ENCODE results near the gene ADAMTS6. TPM values are rescaled to one million over a fixed set of nuclear protein-coding genes. Genes with fewer than 3 reads are reported as not detected.

ADAMTS6 gene
- total RNA-seq, 1 experiment from 2014 or later, result 0.23 TPM

GRCh38 chr5:65105301-65105700, 376.4 kb downstream of the ADAMTS6 start:
- no peak overlapping the region for H3K4me3 Mint-ChIP-seq (ENCODE audit: unreplicated experiment)
- peak overlapping the region; percentile 10 for H3K27ac Mint-ChIP-seq (ENCODE audit: unreplicated experiment)
- DNase-seq, result no peak
- no TSS peak for BruUV-seq (replicated peaks)
- H3K36me3 ChIP-seq (ENCODE audit: control insufficient read depth, insufficient read depth, low read length), result no peaks in the 10 kb centered on the region
- CTCF ChIA-PET, result no interaction called here
- H3K36me3 Mint-ChIP-seq (ENCODE audit: insufficient read depth, unreplicated experiment), result peaks cover 7% of the 10 kb centered on the region
- TF ChIP-seq CTCF (IDR thresholded peaks at IDR 0.05; ENCODE audit: insufficient read depth in 1 of 2, low read depth in 1 of 2, low read length in 1 of 2, severe bottlenecking in 1 of 2, unreplicated experiment in 1 of 2), result no peak
- no peaks in the 10 kb centered on the region for H3K9me3 ChIP-seq
- POLR2A ChIA-PET, result no interaction called here
- H3K27me3 ChIP-seq (replicated peaks; ENCODE audit: control insufficient read depth, insufficient read depth, low read length), result no peaks in the 10 kb centered on the region
- H3K9me3 Mint-ChIP-seq (ENCODE audit: unreplicated experiment), result no peaks in the 10 kb centered on the region
- H3K27me3 Mint-ChIP-seq (ENCODE audit: insufficient read depth, unreplicated experiment), result no peaks in the 10 kb centered on the region
- H3K4me1 ChIP-seq, result peaks cover 13% of the 10 kb centered on the region
- no peak overlapping the region for H3K4me3 ChIP-seq (ENCODE audit: low read depth, low read length)
- intact Hi-C loops (cut with micrococcal nuclease; ENCODE audit: unreplicated experiment), result no loop called here
- peaks cover 24% of the 10 kb centered on the region for H3K4me1 Mint-ChIP-seq (ENCODE audit: low read depth, unreplicated experiment)

- Mint-ChIP-seq H3K27ac (ENCODE audit: unreplicated experiment) (peak overlapping the region; percentile 10), H3K4me1 (ENCODE audit: low read depth, unreplicated experiment) (peaks cover 24% of the 10 kb centered on the region), H3K9me3 (ENCODE audit: unreplicated experiment) (no peaks in the 10 kb centered on the region), H3K36me3 (ENCODE audit: insufficient read depth, unreplicated experiment) (peaks cover 7% of the 10 kb centered on the region), H3K4me3 (ENCODE audit: unreplicated experiment) (no peak overlapping the region), H3K27me3 (ENCODE audit: insufficient read depth, unreplicated experiment) (no peaks in the 10 kb centered on the region)
- POLR2A ChIA-PET, result no interaction called here
- Histone ChIP-seq H3K9me3 (no peaks in the 10 kb centered on the region), H3K27me3 (replicated peaks; ENCODE audit: control insufficient read depth, insufficient read depth, low read length) (no peaks in the 10 kb centered on the region), H3K4me1 (peaks cover 13% of the 10 kb centered on the region), H3K4me3 (ENCODE audit: low read depth, low read length) (no peak overlapping the region), H3K36me3 (ENCODE audit: control insufficient read depth, insufficient read depth, low read length) (no peaks in the 10 kb centered on the region)
- intact Hi-C loops (cut with micrococcal nuclease; ENCODE audit: unreplicated experiment), result loop anchor here (5.0 kb wide), 4 partner anchors 47 to 277 kb away; no protein-coding TSS in a partner anchor
- no peak for DNase-seq
- no TSS peak for BruUV-seq (replicated peaks)
- CTCF ChIA-PET, result no interaction called here
- TF ChIP-seq CTCF (IDR thresholded peaks at IDR 0.05; ENCODE audit: insufficient read depth in 1 of 2, low read depth in 1 of 2, low read length in 1 of 2, severe bottlenecking in 1 of 2, unreplicated experiment in 1 of 2), result no peak
These were observed 376.9 kb downstream of the ADAMTS6 start for GRCh38 chr5:65104831-65105230.

GRCh38 chr5:65103756-65104440, 377.8 kb downstream of the ADAMTS6 start:
- Mint-ChIP-seq H3K9me3 (ENCODE audit: unreplicated experiment) (no peaks in the 10 kb centered on the region), H3K36me3 (ENCODE audit: insufficient read depth, unreplicated experiment) (peaks cover 7% of the 10 kb centered on the region), H3K4me3 (ENCODE audit: unreplicated experiment) (peak overlapping the region; percentile 80), H3K27me3 (ENCODE audit: insufficient read depth, unreplicated experiment) (no peaks in the 10 kb centered on the region), H3K27ac (ENCODE audit: unreplicated experiment) (peak overlapping the region; percentile 81), H3K4me1 (ENCODE audit: low read depth, unreplicated experiment) (peaks cover 24% of the 10 kb centered on the region)
- DNase-seq, result no peak
- peak overlapping the region; percentile 57 for H3K4me3 ChIP-seq (ENCODE audit: low read depth, low read length)
- no peaks in the 10 kb centered on the region for H3K27me3 ChIP-seq (replicated peaks; ENCODE audit: control insufficient read depth, insufficient read depth, low read length)
- ChIA-PET POLR2A (interaction anchor here (0.6 to 1.8 kb wide), 2 partner anchors 26 to 68 kb away, joined by 3 to 4 read pairs; no protein-coding TSS in a partner anchor), CTCF (interaction anchor here (1.6 kb wide), 1 partner anchor 293 kb away, joined by 10 read pairs; no protein-coding TSS in a partner anchor)
- intact Hi-C loops (cut with micrococcal nuclease; ENCODE audit: unreplicated experiment), result loop anchor here (1.0 to 5.0 kb wide), 5 partner anchors 48 to 278 kb away; no protein-coding TSS in a partner anchor
- H3K9me3 ChIP-seq, result no peaks in the 10 kb centered on the region
- no peaks in the 10 kb centered on the region for H3K36me3 ChIP-seq (ENCODE audit: control insufficient read depth, insufficient read depth, low read length)
- BruUV-seq (replicated peaks), result no TSS peak
- H3K4me1 ChIP-seq, result peaks cover 13% of the 10 kb centered on the region
- no peak for TF ChIP-seq CTCF (IDR thresholded peaks at IDR 0.05; ENCODE audit: insufficient read depth in 1 of 2, low read depth in 1 of 2, low read length in 1 of 2, severe bottlenecking in 1 of 2, unreplicated experiment in 1 of 2)
